T1000 (cell line): ENCODE data around the gene VPS52.
"Not testable (repeated sequence)": the region's sequence is repeated elsewhere in the genome, so short reads cannot be mapped to it uniquely, and the experiment has no call there.

Source experiments
- DNase-seq: peaks from one replicate; lab custom pipeline; 2025; ENCODE audit warnings: mixed read lengths; lab: John Stamatoyannopoulos, UW

The VPS52 gene

DNA sequence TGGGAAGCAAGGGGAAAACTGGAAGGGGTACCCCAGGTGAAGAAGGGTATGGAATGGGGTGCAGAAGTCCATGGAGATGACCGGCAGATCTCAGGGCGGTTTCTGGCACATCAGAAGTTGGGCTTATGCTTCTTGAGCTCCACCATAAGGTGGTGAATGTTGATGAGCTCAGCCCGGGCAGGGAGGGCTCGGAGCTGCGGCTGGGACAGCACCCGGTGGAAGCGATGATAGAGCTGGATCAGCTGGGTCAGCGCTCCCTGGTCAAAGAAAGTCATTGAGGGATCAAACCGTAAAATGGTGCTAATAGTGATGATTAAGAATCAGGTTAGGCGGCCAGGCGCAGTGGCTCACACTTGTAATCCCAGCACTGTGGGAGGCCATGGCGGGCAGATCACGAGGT, 20.9 kb downstream of the VPS52 start:
- no peak for DNase-seq

DNA sequence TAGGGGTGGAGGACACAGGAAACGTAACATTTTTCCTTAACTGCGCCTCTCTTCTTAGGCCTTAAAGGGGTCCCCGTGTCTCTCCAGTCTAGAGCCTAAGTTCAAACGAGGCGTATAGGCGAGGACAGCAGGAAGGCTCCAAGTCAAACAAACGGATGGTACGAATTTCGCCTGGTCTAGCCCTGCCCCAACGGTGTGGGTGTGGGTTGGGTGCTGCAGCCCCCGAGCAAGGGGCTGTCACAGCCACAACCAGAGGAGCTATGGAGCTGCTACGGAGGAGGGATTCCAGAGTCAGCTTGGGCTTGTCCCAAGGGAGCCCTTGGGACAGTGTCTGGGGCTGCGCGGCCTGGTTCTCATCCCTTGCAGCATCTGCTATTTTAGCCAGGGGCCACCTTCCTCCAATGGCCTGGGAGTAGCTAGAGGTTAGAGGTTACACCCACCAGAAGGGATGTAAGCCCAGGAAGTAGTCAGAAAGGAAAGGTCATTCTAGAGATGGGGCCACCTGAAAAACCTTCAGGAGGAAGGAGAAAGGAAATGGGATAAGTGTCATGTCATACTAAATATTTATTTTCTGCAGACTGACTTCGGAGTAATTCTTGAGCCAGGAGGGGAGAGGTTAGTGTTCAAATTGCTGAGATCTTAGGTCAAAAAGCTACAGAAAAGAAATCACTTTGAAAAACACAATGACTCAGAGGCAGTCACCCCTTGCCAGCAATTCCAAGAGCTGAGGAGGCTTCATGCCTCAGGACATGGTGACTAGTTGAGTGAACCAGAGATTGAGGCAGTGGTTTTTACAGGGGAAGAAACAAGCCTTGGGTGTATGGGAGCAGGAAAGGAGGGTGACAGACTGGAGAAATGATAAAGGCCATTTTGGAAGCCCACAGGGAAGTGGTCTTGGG, 21.7 kb downstream of the VPS52 start:
- DNase-seq, result peak; percentile 57

DNA sequence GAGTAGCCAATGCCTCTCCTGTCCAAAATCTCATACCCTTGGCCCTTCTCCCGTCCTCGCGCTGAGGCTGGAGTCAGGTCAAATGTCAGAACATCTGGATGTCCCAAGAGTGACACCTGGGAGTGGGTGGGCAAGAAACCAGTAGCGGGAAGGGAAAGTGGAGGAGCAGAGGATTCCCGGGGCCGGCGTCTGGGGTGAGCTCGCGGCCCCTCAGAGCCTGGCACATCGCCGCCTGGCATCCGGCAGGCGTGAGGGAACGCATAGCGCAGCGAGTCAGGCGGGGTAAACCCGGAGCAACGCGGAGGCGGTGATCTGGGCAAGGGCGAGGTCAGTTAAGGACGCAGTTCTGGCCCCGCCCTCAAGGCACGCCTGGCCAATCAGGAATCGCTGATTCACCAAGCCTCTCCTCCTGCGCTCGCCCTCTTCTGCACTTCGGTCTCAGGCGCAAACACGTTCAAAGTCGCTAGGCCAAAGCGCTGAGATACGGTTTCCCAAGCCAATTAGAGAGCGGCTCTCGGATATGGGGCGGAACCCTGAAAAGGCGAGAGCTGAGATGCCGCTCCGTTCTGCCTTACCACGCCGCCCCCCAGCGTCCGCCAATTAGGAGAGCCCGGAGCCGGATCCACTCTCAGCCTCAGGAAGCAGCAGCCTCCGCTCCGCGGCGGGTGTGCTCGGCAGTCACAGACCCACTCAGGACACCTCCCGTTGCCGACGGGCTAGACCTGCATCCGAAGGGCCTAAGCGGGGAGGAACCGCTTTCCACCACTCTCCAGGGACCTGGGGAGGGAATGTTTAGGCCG, 22.5 kb downstream of the VPS52 start:
- DNase-seq, result peak; percentile 93

DNA sequence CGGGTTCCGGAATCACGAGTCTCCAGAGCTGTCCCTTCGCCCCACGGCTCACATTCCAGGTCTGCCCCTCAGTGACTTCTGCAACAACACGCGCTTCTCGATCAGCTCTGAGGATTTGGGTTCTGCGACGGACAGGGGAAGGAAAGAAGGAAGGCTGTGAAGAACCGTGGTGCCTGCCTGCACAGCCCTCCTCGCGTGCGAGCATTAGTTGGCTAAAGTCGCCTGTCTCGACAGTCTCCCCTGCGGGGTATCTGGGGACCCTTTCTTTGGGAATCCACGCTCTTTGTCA, 23.1 kb downstream of the VPS52 start:
- DNase-seq, result no peak

DNA sequence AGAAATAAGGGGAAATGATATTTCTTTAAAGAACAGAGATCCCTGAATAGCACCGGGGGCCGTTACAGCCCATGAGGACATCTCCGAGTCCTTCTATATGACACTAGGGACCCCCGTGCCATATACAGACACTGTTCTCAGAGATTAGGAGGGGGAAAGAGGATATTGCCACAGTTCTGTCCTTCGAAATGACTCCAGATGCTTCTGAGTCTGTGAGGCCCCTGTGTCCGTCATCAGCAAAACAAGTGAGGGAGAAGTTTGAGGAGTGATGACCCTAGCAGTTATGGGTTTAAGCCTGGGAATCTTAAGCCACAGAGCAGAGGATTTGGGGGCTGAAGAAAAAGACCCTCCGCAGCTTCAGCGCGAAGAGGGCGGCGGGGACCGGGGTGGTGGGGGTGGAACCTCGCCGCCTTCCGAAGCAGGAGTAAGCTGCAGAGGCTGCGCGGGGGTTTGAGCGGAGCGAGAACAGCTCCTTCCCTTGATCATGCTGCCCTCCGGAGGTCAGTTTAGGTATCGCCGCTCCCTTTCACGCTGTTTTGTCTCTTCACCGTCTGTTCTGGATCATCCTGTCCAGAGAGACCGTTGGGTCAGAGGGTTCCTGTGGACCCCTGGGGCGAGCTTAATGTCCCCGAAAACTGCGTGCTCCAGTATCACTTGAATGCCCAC, 23.6 kb downstream of the VPS52 start:
- DNase-seq, result peak; percentile 77

DNA sequence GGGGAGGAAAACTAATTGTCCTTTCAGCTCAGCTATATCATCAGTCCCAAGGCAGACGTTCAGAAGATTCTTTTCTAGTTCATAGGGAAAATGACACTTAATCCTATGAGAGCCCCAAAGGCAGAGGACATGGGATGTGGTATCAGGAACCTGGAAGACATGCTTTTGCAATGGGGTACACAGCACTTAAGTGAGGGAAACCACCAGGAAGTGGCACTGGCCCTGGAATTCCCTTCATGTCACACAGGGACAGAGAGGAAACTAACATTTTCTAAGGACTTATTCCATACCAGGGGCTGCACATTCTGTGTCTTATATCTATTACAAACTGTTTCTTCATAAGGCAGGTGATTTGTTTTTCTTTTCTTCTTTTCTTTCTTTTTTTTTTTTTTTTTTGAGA, 28.2 kb downstream of the VPS52 start:
- no peak for DNase-seq

DNA sequence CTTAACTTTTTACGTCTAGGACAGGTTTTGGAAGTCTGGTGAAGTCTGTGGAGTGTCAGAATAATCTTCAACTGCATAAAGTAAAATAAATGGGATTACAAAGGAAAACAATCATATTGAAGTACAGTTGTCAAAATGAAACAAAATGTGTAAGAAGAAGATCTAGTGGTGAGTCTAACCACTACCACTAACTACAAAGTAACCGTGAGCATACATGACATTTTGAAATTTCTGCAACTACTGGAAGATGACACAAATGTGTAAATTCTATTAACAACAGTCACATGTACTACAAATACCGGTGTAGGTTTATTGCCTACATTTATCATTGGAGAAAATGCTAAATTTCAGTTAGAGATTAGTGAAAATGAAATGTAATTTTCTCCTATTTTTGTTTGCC, 29.7 kb downstream of the VPS52 start:
- no peak for DNase-seq

DNA sequence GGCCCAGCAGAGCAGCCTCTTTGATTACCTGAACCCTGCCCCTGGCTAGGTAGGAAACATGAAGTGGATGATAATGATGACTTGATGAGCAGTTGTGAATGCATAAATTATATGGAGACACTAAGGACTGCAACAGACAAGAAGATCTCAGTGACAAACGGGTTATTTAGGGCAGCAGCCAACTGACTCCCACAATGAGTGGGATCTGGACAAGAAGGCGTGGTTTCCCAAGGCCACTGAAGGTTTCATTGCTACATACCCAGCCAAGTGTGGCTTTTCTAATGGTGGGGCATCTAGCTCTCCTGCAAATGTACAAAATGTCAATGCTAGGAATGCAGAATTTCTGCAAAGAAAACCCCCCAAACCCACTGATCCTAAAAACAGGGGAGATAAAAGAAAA, 33.9 kb downstream of the VPS52 start:
- no peak for DNase-seq

DNA sequence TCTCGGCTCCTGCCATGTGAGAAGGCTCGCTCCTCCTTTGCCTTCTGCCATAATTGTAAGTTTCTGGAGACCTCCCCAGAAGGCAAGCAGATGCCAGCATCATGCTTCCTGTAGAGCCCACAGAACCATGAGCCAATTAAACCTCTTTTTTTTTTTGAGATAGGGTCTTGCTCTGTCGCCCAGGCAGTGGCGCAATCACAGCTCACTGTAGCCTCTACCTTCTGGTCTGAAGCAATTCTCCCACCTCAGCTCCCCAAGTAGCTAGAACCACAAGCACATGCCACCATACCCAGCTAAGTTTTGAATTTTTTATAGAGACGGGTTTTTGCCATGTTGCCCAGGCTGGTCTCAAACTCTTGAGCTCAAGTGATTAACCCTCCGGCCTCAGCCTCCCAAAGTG, 34.8 kb downstream of the VPS52 start:
- DNase-seq, result no peak

DNA sequence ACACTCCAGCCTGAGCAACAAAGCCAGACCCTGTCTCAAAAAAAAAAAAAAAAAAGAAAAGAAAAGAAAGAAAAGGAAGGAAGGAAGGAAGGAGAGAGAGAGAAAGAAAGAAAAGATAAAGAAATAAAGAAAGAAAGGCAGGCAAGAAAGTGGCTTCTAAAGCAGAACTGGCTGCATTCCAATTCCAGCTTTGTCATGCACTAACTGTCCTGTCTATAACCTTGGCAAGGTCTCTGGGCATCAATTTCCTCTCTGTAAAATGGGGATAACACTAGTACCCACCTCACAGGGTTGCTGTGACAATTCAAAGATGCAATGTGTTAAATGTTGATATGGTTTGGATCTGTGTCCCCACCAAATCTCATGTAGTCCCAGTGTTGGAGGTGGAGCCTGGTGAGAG, 35.3 kb downstream of the VPS52 start:
- no peak for DNase-seq

DNA sequence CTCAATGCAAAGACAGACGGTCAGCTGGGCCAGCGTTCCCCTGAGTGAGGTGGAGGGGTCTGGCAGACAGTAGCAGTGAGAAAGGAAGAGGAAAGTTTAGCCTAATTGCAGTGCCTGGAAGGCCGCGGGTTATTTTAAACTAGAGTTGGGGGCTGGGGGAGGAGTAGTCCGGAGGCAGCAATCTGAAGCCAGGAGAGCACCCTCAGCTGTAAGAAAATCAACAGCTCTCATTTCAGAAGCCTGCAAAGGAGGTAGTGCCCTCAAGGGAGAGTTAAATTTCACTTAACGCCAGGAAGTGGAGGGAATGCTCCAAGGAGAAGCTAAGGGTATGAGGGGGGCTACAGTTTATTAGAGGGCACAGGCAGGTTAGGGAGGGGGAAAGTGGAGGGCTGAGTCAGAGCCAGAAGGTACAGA, 36.4 kb downstream of the VPS52 start:
- no peak for DNase-seq

DNA sequence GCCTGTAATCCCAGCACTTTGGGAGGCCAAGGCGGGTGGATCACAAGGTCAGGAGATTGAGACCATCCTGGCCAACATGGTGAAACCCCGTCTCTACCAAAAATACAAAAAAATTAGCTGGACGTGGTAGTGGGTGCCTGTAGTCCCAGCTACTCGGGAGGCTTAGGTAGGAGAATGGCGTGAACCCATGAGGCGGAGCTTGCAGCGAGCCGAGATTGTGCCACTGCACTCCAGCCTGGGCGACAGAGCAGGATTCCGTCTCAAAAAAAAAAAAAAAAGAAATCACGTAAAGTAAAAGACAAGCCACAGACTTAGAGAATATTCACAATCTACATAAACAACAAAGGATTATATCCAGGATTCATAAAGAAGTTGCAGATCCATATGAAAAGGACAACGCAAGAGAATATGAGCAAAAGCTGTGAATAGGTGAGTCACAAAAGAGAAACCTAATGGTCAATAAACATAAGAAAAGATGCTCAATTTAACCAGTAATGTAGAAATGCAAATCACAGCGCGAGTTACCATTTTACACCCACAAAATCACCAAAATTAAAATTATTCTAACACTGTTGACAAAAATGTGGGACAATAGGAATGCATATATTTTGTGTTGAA, 45.1 kb downstream of the VPS52 start:
- not testable (repeated sequence) for DNase-seq

DNA sequence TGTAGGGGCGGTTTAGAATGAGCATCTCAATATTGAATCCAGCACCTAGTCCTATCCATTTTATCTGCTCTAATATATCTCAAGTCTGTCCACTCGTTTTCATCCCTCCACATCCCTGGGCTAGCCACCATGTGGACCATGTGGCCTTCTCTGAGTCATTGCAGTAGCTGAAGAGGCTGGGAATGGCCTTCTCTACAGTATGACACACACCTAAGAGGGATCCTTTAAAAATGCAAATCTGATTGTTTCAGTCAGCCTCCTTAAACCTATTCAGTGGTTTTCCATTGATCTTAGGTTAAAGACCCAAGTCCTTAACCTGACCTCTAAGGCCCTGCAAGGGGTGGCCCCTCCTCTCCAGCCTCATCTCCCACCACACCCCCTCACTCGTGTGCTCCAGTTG, 54.0 kb downstream of the VPS52 start:
- no peak for DNase-seq

DNA sequence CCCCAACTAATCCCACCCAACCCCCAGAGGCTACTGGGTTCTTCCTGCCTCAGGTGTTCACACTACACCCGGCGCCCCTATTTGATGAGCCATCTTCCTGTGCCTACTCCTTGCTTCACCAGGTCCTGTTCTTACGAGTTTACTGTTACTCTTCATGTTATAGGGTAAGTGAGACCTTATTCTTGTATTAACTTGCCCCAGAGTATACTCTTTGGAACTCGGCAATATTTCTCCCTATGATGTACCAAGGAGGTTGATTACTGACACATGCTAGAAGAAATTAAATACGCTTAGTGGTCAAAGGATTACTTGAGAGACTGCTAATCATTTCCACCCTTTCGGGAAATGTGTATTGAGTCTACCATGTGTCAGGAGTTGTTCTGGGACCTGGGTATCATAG, 54.4 kb downstream of the VPS52 start:
- no peak for DNase-seq

DNA sequence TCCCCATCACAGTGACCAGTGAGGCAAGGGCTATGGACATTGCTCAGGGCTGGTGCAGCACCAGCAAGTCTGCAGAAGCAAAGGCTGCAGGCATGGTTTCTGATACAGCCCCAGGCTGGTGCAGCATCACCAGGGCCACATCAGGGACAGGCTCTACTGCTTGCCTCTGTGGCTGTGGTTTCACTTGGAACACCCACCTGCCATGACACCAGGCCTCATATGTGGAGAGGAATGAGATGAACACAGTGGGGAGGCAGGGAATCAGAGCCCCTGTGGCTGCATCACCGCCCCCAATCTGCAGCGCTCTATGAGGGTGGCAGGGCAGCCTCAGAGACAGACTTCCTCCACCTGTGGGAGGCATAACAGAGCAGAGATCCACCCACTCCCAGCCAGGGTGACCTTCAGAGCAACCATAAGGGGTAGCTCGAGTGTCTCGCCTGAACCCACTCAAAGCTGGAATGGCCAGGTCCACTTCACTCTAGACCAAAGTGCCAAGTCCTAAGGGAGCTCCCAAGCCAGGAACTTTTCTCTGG, 55.5 kb downstream of the VPS52 start:
- no peak for DNase-seq

DNA sequence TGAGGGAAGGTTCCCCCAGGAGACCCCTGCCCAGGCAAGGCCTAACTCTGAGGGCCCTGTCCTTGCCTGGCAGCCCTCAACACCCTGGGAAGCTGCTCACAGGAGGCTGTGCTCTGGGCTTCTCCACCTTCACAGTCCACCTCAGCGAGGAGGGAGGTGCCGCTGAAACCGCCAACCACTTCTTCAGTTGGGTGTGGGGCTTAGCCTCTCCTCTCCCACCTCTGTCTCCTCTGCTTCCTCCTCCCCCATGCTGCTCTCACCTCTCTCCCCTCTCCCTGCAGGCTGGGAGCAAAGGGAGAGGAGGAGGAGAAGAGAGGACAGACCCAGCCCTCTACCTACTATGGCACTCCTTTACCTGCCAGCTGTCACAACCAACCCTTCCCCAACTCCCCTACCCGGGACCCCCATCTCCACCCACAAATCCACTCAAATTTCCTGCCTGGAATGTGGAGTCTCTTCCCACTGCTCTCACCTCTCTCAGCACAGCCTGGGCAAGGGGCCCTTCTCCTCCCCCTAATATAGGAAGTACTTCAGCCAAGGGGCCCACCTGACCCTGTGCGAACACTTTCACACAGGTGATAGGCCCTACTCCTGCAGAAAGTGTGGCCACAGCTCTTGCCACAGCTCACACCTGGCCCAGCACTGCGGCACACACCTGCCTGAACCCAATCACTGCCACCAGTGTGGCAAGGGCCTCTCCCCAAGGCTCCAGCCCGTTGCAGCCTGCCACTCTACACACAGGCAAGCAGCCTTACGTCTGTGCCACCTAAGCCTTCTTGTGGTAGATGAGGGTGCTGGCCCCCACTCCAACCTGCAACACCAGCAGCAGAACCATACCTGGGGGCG, 56.2 kb downstream of the VPS52 start:
- DNase-seq, result no peak

DNA sequence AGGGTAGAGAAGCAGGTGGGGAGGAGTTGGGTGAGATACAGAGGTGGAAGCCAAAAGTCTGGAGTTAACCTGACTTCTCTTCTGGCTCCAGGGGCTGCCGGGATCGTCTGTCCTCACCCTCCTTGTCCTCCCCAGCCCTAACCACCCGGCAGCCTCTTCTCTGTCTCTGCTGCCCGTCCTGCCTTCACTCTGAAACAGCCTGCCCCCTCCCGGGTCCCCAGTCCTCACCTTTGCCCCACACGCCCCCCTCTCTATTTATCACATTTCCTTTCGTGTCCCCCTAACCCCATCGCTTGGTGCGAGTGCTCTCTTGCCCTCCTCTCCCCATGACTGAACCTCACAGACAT, 57.7 kb downstream of the VPS52 start:
- DNase-seq, result no peak

DNA sequence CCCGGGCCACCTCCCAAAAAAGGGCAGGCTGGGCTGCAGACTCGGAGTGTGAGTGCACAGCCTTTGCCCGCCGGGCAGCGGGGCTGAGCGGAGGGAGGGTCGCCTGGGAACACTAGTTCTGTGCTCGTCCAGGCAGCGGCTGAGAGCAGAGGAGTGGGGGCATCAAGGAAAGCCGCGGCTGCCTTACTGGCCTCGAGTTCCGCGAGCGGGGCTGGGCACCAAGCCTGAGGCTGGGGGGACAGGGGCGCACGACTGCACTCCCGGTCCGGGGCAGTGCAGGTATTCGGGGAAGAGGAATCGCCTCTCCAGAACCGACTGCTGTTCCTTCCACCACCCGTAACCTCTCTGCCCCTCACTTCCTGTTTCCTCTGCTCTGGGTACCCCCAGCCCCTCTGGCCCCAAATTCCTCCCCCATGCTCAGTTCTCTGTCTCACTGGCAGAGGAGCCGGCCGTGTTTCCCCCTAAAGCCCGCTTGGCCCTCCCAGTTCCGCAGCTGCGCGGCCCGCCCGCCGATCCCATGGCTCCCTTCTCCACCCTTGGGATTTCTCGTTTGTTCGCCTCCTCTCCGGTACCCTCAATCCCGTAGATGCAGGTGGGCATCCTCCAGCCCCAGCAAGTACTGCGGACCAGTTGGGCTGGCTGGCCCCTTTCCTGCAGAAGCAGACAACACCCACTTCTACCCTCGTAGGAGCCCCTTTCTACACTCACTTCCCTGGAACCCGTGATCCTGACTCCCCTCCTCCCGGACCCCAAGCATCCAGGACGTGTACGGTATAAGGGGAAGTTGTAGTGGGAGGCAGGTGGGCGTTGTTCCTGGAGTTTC, 58.3 kb downstream of the VPS52 start:
- no peak for DNase-seq

DNA sequence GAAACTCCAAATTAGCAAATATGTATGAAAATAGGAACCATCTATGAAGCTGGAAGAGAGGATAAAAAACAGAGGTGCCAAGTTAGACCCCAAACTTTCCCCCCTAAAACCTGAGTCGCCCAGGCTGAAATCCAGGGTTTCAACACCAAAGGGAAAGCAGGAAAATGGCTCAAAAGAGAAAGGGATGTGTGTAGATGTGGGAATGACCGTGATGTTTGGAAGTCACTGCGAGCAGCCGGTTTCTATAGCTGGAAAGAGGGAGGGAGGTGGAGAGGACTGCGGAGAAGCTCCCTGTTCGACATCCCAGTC, 58.9 kb downstream of the VPS52 start:
- no peak for DNase-seq

DNA sequence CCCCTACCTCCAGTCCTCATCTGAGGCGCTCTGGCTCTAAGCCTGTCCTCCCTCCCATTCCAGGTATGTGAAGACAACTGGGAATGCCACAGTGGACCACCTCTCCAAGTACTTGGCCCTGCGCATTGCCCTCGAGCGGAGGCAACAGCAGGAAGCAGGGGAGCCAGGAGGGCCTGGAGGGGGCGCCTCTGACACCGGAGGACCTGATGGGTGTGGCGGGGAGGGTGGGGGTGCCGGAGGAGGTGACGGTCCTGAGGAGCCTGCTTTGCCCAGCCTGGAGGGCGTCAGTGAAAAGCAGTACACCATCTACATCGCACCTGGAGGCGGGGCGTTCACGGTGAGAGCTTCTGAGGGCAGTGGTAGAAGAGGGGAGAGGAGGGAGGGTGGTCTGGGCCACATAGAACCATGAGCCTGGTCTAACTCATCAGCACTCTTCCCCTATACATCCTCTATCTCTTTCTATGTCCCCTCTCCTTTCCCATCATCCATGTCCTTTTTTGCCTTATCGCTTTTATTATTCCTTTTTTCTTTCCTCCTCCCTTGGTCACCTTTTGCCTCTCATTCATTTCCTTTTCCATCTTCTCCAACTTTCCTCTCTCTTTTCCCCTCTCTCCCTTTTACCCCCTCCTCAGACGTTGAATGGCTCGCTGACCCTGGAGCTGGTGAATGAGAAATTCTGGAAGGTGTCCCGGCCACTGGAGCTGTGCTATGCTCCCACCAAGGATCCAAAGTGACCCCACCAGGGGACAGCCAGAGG, 59.8 kb downstream of the VPS52 start:
- DNase-seq, result no peak
